Kidney epithelial cell (primary cell): ENCODE data around the gene NDUFS7. TPM values are rescaled to one million over a fixed set of nuclear protein-coding genes. Genes with fewer than 3 reads are reported as not detected.

ENCODE experiments used
- DNase-seq: peaks from one replicate; pipeline ENCODE4 v3.0.0-alpha.2; 2010; ENCODE audit warnings: low read depth
- H3K27me3 ChIP-seq: 2 replicates; pipeline ENCODE4 v1.6.0; 2011; ENCODE audit warnings: low read length; ENCODE audit not compliant: control insufficient read depth, insufficient read depth
- H3K36me3 ChIP-seq: 2 replicates; pipeline ENCODE4 v1.5.1; 2011; ENCODE audit warnings: low read length; ENCODE audit not compliant: control insufficient read depth, insufficient read depth
- H3K4me3 ChIP-seq: 2 replicates; pipeline ENCODE4 v1.5.1; 2011; ENCODE audit warnings: low read depth, mild to moderate bottlenecking, control low read depth, low read length
- CTCF ChIP-seq: IDR thresholded peaks from 2 replicates; pipeline ENCODE4 v1.5.1; 2011; ENCODE audit warnings: mild to moderate bottlenecking, moderate library complexity, low read length, control low read depth, inconsistent platforms; ENCODE audit not compliant: insufficient read depth, poor library complexity, severe bottlenecking
- total RNA-seq: library from RNA; depleted of rRNA; stranded (reverse); fragments of >200 nt; gene quantifications from 2 replicates; pipeline ENCODE4 v1.2.3, GENCODE V29; 2015

The NDUFS7 gene
- total RNA-seq, 1 donor from 2014 or later, result 189 TPM

- DNase-seq, result no peak
- no peak for TF ChIP-seq CTCF
- H3K27me3 ChIP-seq, result no peaks in the 10 kb centered on the region
- peaks cover 2% of the 10 kb centered on the region for H3K36me3 ChIP-seq
- no peak overlapping the region for H3K4me3 ChIP-seq
Observed at GRCh38 chr19:1387684-1388636, 4.3 kb downstream of the NDUFS7 start.

- no peak for DNase-seq
- peaks cover 2% of the 10 kb centered on the region for H3K36me3 ChIP-seq
- H3K4me3 ChIP-seq, result no peak overlapping the region
- H3K27me3 ChIP-seq, result no peaks in the 10 kb centered on the region
- TF ChIP-seq CTCF, result no peak
Observed at GRCh38 chr19:1388637-1389026, 4.9 kb downstream of the NDUFS7 start.

- no peak for DNase-seq
- no peak overlapping the region for H3K4me3 ChIP-seq
- TF ChIP-seq CTCF, result no peak
- peaks cover 2% of the 10 kb centered on the region for H3K36me3 ChIP-seq
- H3K27me3 ChIP-seq, result no peaks in the 10 kb centered on the region
Observed at GRCh38 chr19:1389033-1389940, 5.6 kb downstream of the NDUFS7 start.

GRCh38 chr19:1390890-1391423 is 7.2 kb downstream of the NDUFS7 start:
- H3K27me3 ChIP-seq, result no peaks in the 10 kb centered on the region
- H3K36me3 ChIP-seq, result peaks cover 2% of the 10 kb centered on the region
- H3K4me3 ChIP-seq, result no peak overlapping the region
- TF ChIP-seq CTCF, result no peak
- DNase-seq, result no peak

- DNase-seq, result no peak
- Histone ChIP-seq H3K4me3 (no peak overlapping the region), H3K36me3 (no peaks in the 10 kb centered on the region), H3K27me3 (no peaks in the 10 kb centered on the region)
- TF ChIP-seq CTCF, result no peak
Observed at GRCh38 chr19:1392407-1392806, 8.7 kb downstream of the NDUFS7 start.
